ENCODE results near the gene COQ6.
"Not testable (repeated sequence)": the region's sequence is repeated elsewhere in the genome, so short reads cannot be mapped to it uniquely, and the experiment has no call there.

Gene COQ6

GRCh38 chr14:73953731-73954130 lies 3.6 kb downstream of the COQ6 start:
- no peak overlapping the region for H3K4me3 Mint-ChIP-seq
- peaks cover 21% of the 10 kb centered on the region for H3K4me1 Mint-ChIP-seq
- no peaks in the 10 kb centered on the region for H3K27me3 Mint-ChIP-seq
- peaks cover 14% of the 10 kb centered on the region for H3K36me3 Mint-ChIP-seq
- no peaks in the 10 kb centered on the region for H3K9me3 Mint-ChIP-seq
- no peak for DNase-seq
- CTCF ChIA-PET: no interaction called here
- H3K27ac Mint-ChIP-seq: no peak overlapping the region

GRCh38 chr14:73955674-73956073 lies 5.6 kb downstream of the COQ6 start:
- Mint-ChIP-seq H3K36me3 (peaks cover 18% of the 10 kb centered on the region), H3K9me3 (no peaks in the 10 kb centered on the region), H3K4me1 (peaks cover 10% of the 10 kb centered on the region), H3K27me3 (no peaks in the 10 kb centered on the region), H3K4me3 (no peak overlapping the region), H3K27ac (no peak overlapping the region)
- DNase-seq: no peak
- CTCF ChIA-PET: no interaction called here

GRCh38 chr14:73958591-73958990 lies 8.5 kb downstream of the COQ6 start:
- Mint-ChIP-seq H3K4me1 (no peaks in the 10 kb centered on the region), H3K36me3 (peaks cover 33% of the 10 kb centered on the region), H3K9me3 (no peaks in the 10 kb centered on the region), H3K27ac (no peak overlapping the region), H3K4me3 (no peak overlapping the region), H3K27me3 (no peaks in the 10 kb centered on the region)
- no peak for DNase-seq
- CTCF ChIA-PET: interaction anchor here (0.6 kb wide), 1 partner anchor 224 kb away, joined by 3 read pairs; no protein-coding TSS in a partner anchor

GRCh38 chr14:73961192-73961591 lies 11.1 kb downstream of the COQ6 start:
- no peaks in the 10 kb centered on the region for H3K4me1 Mint-ChIP-seq
- H3K36me3 Mint-ChIP-seq: peaks cover 35% of the 10 kb centered on the region
- no peak overlapping the region for H3K4me3 Mint-ChIP-seq
- CTCF ChIA-PET: no interaction called here
- H3K27me3 Mint-ChIP-seq: no peaks in the 10 kb centered on the region
- no peak overlapping the region for H3K27ac Mint-ChIP-seq
- H3K9me3 Mint-ChIP-seq: no peaks in the 10 kb centered on the region
- no peak for DNase-seq

- Mint-ChIP-seq H3K36me3 (peaks cover 27% of the 10 kb centered on the region), H3K4me3 (no peak overlapping the region), H3K9me3 (no peaks in the 10 kb centered on the region), H3K4me1 (no peaks in the 10 kb centered on the region), H3K27ac (no peak overlapping the region), H3K27me3 (no peaks in the 10 kb centered on the region)
- DNase-seq: no peak
- CTCF ChIA-PET: no interaction called here
Observed at GRCh38 chr14:73965216-73965615, 15.1 kb downstream of the COQ6 start.

GRCh38 chr14:73968885-73969284 lies 18.8 kb downstream of the COQ6 start:
- H3K9me3 Mint-ChIP-seq: no peaks in the 10 kb centered on the region
- no peak for DNase-seq
- CTCF ChIA-PET: interaction anchor here (0.6 kb wide), 1 partner anchor 1484 kb away, joined by 3 read pairs; no protein-coding TSS in a partner anchor
- H3K4me1 Mint-ChIP-seq: no peaks in the 10 kb centered on the region
- H3K27me3 Mint-ChIP-seq: no peaks in the 10 kb centered on the region
- H3K27ac Mint-ChIP-seq: no peak overlapping the region
- no peak overlapping the region for H3K4me3 Mint-ChIP-seq
- H3K36me3 Mint-ChIP-seq: peaks cover 11% of the 10 kb centered on the region

GRCh38 chr14:73973497-73973896 lies 23.4 kb downstream of the COQ6 start:
- no peaks in the 10 kb centered on the region for H3K9me3 Mint-ChIP-seq
- H3K27ac Mint-ChIP-seq: no peak overlapping the region
- no peak for DNase-seq
- peaks cover 12% of the 10 kb centered on the region for H3K36me3 Mint-ChIP-seq
- H3K4me1 Mint-ChIP-seq: no peaks in the 10 kb centered on the region
- H3K27me3 Mint-ChIP-seq: no peaks in the 10 kb centered on the region
- no peak overlapping the region for H3K4me3 Mint-ChIP-seq
- CTCF ChIA-PET: no interaction called here

GRCh38 chr14:73976125-73976524 lies 26.0 kb downstream of the COQ6 start:
- H3K9me3 Mint-ChIP-seq: no peaks in the 10 kb centered on the region
- no peaks in the 10 kb centered on the region for H3K27me3 Mint-ChIP-seq
- DNase-seq: no peak
- H3K27ac Mint-ChIP-seq: no peak overlapping the region
- CTCF ChIA-PET: no interaction called here
- H3K36me3 Mint-ChIP-seq: peaks cover 8% of the 10 kb centered on the region
- no peak overlapping the region for H3K4me3 Mint-ChIP-seq
- H3K4me1 Mint-ChIP-seq: no peaks in the 10 kb centered on the region

- Mint-ChIP-seq H3K4me1 (no peaks in the 10 kb centered on the region), H3K4me3 (no peak overlapping the region), H3K27ac (no peak overlapping the region), H3K27me3 (no peaks in the 10 kb centered on the region), H3K36me3 (peaks cover 3% of the 10 kb centered on the region), H3K9me3 (no peaks in the 10 kb centered on the region)
- DNase-seq: no peak
- CTCF ChIA-PET: no interaction called here
Observed at GRCh38 chr14:73977896-73978295, 27.8 kb downstream of the COQ6 start.

- Mint-ChIP-seq H3K27me3 (no peaks in the 10 kb centered on the region), H3K4me3 (no peak overlapping the region), H3K4me1 (no peaks in the 10 kb centered on the region), H3K27ac (no peak overlapping the region), H3K36me3 (peaks cover 18% of the 10 kb centered on the region), H3K9me3 (no peaks in the 10 kb centered on the region)
- CTCF ChIA-PET: no interaction called here
- DNase-seq: no peak
Observed at GRCh38 chr14:73988065-73988464, 38.0 kb downstream of the COQ6 start.

GRCh38 chr14:73988656-73989055 lies 38.6 kb downstream of the COQ6 start:
- CTCF ChIA-PET, DNase-seq, H3K27ac Mint-ChIP-seq, H3K27me3 Mint-ChIP-seq, H3K4me1 Mint-ChIP-seq, H3K9me3 Mint-ChIP-seq, H3K4me3 Mint-ChIP-seq: not testable (repeated sequence)
- H3K36me3 Mint-ChIP-seq: peaks cover 18% of the 10 kb centered on the region

GRCh38 chr14:73991092-73991491 lies 41.0 kb downstream of the COQ6 start:
- peaks cover 12% of the 10 kb centered on the region for H3K36me3 Mint-ChIP-seq
- CTCF ChIA-PET: no interaction called here
- DNase-seq: no peak
- H3K9me3 Mint-ChIP-seq: no peaks in the 10 kb centered on the region
- H3K4me3 Mint-ChIP-seq: no peak overlapping the region
- H3K27ac Mint-ChIP-seq: no peak overlapping the region
- no peaks in the 10 kb centered on the region for H3K27me3 Mint-ChIP-seq
- no peaks in the 10 kb centered on the region for H3K4me1 Mint-ChIP-seq

- H3K4me3 Mint-ChIP-seq, H3K9me3 Mint-ChIP-seq, H3K4me1 Mint-ChIP-seq, DNase-seq, H3K27ac Mint-ChIP-seq, H3K36me3 Mint-ChIP-seq, CTCF ChIA-PET, H3K27me3 Mint-ChIP-seq: not testable (repeated sequence)
Observed at GRCh38 chr14:73994926-73995325, 44.8 kb downstream of the COQ6 start.

- Mint-ChIP-seq H3K4me1 (no peaks in the 10 kb centered on the region), H3K4me3 (no peak overlapping the region), H3K9me3 (no peaks in the 10 kb centered on the region), H3K27ac (no peak overlapping the region), H3K36me3 (peaks cover 6% of the 10 kb centered on the region), H3K27me3 (no peaks in the 10 kb centered on the region)
- DNase-seq: no peak
- CTCF ChIA-PET: no interaction called here
Observed at GRCh38 chr14:73995977-73996378, 45.9 kb downstream of the COQ6 start.

- peaks cover 6% of the 10 kb centered on the region for H3K36me3 Mint-ChIP-seq
- no peak for DNase-seq
- H3K9me3 Mint-ChIP-seq: no peaks in the 10 kb centered on the region
- H3K27ac Mint-ChIP-seq: no peak overlapping the region
- H3K4me3 Mint-ChIP-seq: no peak overlapping the region
- H3K27me3 Mint-ChIP-seq: no peaks in the 10 kb centered on the region
- CTCF ChIA-PET: interaction anchor here (1.0 kb wide), 1 partner anchor 12 kb away, joined by 6 read pairs; no protein-coding TSS in a partner anchor
- H3K4me1 Mint-ChIP-seq: no peaks in the 10 kb centered on the region
Observed at GRCh38 chr14:73996731-73997107, 46.6 kb downstream of the COQ6 start.
